NCI-H69 (cell line): ENCODE measurements around the gene CHIT1.

Experiments
- DNase-seq: peaks from one replicate; lab custom pipeline; 2025; lab: John Stamatoyannopoulos, UW

Gene CHIT1

DNA sequence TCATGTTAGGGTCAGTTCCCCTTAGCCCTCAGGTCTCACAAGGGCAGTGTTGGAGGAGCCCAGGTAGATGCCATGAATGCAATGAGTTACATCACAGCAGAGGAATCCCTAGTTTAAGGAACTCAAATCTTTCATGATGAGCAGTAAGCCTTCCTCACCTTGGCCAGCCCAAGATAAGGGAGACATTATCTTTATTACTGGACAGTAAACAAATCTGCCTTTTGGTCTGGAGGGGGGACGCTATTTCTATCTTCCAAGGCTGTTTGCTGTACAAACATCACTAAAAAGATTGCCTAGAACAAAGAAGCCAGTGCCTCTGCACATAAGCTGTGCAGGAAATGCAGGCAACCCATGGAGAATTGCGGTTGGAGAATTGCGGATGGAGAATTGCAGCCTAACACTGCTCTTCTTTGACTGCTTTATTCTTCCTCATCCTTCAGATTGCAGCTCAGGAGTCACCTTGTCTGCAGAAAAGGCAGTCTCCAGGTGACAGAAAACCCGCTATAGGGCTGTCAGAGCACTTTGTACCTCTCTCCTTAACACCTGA lies 40.7 kb downstream of the CHIT1 start:
- no peak for DNase-seq

- no peak for DNase-seq
Observed at GRCh38 chr1:203187689-203188264, 41.7 kb downstream of the CHIT1 start.

DNA sequence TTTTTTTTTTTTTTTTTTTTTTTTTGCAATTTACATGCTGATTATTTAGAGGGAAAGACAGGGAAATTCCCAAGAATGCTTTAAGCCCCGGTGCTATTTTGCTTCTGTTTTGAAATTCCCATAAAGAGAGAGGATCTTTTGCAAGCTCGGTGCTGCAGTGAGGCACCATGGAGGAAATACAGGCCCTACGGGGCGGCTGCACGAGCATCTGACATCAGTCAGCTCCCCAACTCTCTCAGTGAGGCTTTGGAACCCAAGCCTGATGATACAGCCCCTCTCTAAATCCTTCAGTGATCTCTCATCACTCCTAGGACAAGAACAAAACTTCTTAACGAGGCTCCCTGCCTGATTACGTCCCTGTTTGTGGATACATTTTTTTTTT lies 42.2 kb downstream of the CHIT1 start:
- no peak for DNase-seq

DNA sequence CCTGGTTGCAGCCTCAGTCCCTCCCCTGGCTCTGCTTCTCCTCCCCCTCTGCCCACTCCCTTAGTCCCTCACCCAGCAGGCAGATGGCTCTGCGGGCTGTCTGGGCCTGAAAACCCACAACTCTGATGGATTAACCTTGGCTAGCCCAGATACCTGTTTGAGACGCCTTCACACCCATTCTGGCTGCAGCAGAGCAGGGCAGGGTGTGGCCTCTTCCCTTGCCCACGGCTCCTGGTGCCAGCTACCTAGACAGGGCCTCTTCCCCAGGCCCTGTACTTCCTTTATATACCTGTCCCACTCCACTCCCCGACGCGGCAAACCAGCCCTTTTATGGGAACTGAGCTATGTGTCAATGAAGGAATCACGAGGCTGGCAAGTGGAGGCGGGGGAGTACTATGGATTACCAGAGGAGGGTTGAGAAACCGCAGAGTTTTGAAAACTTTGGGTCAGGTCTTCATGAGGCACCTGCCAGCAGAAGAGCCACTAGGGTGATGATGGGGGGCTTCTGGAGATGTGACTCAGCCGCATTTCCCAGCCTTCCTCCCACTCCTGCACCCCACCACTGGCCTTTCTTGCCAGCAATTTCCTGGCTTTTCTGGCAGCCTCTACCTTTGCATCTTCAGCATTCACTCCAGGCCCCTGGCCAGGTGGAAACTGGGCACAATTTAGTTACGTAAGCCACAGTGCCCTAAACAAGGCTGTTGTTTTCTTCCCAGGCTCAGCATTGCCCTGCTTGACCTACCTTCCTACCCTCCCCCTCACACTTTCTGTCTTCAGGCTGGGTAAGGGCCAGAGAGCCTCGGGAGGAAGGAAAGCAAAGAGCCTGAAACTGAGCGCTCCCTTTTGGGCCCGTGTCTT lies 42.8 kb downstream of the CHIT1 start, which contains the start of gene CHI3L1:
Gene CHI3L1 (minus strand): TSS at position 259 of the 858 bp plus-strand sequence. CDS start 81 bp downstream, at position 178.
- no peak for DNase-seq

- no peak for DNase-seq
Observed at GRCh38 chr1:203186091-203186445, 43.4 kb downstream of the CHIT1 start.

DNA sequence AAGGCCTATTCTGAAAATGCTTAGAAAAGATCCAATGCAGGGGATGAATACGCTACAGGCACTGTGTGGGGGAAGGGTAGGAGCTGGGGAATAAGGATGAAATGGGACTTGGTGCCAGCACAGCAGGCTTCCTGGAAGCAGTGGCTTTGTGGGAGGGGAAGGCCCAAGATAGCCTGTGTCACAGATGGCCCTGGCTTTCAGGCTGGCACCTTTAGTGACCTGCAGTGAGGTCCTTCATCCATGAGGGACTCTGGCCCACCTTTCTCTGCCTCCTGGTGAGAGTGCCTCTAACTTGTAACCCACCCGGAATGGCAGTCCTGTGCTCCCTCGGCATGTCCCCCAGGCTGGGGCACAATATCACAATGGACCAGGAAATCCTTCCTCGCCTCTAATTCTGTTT lies 43.9 kb downstream of the CHIT1 start:
- no peak for DNase-seq

DNA sequence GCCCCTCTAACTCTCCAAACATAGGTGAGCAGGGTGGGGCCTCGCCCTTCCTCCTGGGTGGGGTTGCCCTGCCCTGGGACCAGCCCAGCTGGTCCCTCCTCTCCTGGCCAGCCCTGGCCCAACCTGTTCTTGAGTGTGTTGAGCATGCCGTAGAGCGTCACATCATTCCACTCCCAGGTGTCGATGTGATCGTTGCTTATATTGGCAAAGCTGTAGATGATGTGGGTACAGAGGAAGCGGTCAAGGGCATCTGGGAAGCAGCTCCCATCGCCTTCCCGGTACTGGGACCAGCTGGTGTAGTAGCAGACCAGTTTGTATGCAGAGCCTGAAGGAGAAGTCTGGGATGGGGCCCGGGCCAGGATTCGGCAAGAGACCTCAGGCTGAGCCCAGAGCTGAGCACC lies 44.4 kb downstream of the CHIT1 start:
- no peak for DNase-seq

DNA sequence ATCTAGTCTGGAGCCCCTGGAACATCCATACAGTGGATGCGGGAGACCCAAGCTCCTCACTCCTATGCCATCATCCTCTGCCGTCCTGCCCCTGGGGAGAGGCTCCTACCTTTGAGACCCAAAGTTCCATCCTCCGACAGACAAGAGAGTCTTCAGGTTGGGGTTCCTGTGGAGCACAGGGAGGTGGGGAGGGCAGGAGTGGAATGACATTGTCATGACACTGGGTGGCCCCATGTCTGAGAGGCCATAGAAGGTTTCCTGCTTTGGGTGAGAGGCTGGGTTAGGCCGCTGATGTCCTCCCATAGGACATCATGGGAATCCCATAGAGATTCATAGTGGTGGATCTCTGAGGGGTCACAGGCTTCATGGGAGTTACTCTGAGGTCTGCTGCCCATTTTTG lies 45.0 kb downstream of the CHIT1 start:
- no peak for DNase-seq

- no peak for DNase-seq
Observed at GRCh38 chr1:203183828-203184227, 45.6 kb downstream of the CHIT1 start.

DNA sequence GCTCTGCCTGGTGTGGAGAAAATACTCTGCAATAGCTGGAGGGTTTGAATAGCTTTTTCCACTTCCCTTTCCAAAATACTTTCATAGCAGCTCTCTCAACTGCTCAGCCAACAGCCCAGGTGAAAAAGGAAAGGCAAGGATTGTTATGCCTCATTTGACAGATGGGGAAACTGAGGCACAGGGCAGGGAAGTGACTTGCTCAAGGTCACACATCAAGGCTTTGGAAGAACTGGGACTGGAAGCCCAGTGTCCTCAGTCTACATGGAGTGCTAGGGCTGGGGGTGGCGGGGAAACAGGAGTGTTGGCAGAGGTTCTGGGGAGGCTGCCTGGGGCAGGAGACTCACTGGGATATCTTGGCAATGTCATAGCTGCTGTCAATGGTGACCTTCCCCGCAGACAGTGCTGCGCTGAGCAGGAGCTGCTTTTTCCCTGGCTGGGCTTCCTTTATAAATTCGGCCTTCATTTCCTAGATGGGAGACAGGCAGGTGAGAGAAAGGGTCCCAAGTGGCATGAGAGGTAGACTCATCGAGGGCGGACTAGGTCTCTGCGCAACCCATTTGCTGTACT lies 47.0 kb downstream of the CHIT1 start:
- DNase-seq: no peak

DNA sequence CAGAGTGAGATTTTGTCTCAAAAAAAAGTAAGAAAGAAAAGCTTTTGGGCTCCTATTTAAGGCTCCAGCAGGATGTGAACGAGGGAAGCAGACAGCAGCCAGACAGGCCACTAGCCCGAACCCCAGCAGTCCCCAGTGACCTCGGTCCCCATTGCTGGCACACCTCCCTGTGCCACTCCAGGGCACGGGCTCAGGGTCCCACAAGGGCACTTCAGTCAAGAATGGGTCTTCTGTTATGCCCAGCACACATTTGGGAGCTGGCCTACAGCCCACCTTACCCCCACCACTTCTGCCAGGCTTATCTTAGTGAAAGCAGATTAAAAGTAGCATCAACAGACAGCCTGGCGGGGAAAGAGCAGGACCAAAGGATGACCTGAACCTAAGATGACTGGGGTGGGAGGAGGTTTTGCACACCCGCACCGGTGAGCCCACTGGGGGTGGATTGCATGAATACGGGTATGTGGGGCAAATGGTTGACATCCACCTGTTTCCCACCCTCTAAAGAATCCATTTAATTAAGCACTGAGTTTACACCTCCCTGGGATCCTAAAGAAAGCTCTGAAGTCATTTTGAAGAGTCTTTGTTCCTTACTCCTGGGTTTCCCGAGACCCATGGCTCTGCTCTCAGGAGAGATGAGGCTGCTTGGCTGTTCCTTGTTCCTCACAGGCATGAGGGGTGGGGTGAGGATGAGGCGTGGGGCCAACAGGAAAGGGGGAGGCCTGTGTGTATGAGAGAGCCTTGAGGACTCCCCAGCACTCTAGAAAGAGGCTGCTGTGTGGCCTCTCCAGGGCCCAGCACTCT lies 47.7 kb downstream of the CHIT1 start:
- DNase-seq: no peak

- DNase-seq: no peak
Observed at GRCh38 chr1:203180611-203181330, 48.7 kb downstream of the CHIT1 start.

DNA sequence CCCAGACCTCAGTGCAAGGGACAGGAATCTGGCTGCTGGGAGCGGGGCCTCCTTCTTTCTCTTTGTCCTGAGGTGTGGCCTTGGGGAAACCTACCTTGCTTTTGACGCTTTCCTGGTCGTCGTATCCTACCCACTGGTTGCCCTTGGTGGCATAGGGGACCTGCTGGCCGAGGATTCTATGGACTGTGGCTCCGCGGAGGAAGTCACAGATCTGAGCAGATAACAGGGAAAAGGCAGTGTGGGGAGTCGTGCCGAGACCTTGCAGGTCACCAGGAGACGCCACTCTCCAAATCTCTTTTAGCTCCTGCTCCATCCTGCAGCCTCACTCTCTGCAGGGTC lies 49.8 kb downstream of the CHIT1 start:
- DNase-seq: no peak

DNA sequence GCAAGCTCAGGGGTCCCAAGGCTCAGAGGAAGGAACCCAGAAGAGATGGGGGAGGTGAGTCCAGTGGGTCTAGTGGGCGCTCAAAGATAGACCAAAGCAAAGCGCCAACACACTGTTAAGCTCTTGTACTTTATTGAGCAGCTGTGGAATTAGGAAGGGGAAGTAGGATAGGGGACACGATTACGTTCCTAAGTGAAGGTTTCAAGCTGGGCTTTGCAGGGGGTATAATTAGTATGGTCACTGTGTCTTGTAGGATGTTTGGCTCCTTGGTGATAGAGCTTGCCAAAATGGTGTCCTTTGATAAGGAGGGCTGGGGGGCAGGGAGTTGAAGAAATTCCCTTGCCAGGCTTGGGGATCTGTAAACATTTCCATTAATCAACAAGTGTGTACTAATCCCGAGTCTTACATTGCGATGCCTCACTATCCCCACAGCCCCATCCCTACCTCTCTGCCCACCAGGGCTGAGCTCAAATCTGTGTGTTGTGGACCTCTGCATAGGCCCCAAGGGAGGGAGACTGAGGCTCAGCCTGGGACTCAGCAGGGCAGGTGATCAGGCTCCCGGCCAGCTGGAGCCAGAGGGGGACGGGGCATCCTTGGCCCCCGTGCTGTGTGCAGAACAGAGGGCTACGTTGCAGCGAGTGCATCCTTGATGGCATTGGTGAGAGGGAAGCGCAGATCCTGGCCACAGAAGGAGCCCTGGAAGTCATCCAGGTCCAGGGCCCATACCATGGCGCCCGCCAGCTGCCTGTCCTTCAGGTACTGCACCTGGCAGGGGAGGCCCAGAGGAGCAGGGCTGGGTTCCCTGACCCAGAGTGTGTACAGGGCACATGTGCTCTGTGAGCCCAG lies 50.4 kb downstream of the CHIT1 start:
- DNase-seq: peak; percentile 33

GRCh38 chr1:203178083-203178482 lies 51.4 kb downstream of the CHIT1 start:
- peak; percentile 17 for DNase-seq

- DNase-seq: no peak
Observed at GRCh38 chr1:203177470-203178039, 51.9 kb downstream of the CHIT1 start.

GRCh38 chr1:203177036-203177405 lies 52.5 kb downstream of the CHIT1 start:
- DNase-seq: no peak

DNA sequence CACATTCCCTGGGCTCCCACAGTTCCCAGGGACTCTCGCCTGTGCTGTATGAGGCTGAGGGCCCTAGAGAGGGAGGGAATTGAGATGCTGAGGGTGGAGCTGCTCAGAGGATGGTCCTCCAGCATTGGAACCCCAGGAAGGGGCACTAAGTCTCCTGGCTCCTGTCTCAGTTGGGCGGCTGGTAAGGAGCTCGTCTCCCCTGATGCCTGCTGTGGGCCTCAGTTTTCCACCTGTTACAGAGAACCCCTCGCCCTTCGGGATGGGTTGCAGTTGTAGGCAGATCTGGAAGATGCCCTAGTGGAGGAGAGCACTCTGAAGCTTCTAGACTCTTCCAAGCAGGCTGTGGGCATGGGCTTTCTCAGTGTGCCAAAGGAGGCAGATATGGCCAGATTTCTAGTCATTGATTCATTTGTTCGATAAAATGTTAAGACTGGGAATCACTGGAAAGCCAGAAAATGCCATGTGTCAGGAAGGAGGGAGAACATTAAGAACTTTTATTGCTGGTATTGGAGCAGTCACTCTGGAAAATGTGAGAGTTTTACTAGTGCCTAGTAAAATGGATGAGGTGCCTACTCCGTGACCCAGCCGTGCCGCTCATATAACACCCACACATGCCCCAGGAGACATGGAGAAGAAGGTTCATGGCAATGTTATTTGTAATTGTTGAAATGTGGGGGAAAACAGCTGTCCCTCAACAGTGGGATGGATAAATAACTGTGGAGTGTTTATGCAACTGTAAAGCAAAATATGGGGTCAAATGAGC lies 53.0 kb downstream of the CHIT1 start:
- DNase-seq: no peak

DNA sequence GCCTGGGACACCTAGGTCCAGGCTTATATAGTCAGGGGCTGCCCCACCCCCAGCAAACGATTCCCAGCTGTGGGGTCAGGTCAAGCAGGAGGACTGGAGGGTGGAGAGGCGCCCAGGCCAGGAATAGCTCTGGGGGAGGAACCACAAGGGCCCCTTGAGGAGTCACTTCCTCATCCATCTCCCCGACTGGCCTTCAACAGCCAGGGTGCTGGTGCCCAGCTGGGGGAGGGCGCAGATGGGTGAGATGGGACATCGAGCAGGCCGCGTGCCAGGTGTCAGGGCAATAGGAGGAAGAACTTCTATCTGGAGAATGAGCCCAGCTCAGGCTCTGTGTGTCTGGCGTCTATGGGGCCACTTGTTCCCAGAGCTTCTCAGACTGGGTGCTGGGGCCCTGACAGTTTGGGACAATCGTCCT lies 53.6 kb downstream of the CHIT1 start:
- no peak for DNase-seq
